Measurements from ENCODE around the gene SRL.
"Not testable (repeated sequence)": the region's sequence is repeated elsewhere in the genome, so short reads cannot be mapped to it uniquely, and the experiment has no call there.

Gene SRL

DNA sequence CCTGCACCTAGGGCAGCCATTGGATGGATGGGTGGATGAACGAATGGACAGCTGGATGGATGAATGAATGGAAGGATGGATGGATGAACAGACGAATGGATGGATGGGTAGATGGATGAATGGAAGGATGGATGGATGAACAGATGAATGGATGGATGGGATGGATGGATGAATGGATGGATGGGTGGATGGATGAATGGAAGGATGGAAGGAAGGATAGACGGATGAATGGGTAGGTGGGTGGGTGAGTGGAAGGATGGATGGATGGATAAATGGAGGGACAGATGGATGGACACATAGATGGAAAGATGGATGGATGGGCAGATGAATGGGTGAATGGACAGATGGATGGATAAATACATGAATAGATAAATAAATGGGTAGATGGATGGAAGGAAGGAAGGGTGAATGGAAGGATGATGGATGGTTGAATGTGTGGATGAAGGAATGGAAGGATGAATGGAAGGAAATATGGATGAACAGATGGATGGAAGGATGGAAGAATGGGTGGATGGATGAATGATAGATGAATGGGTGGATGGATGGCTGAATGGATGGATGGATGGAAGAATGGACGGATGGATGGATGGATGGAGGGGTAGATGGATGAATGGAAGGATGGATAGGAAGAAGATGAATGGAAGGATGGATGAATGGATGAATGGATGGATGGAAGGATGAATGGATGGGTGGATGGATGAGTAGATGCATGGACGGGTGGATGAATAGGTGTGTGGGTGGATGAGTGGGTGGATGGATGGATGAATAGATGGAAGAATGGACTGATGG lies 15.4 kb downstream of the SRL start:
- Mint-ChIP-seq H3K9me3 (no peaks in the 10 kb centered on the region), H3K27me3 (peaks cover 12% of the 10 kb centered on the region), H3K27ac (no peak overlapping the region), H3K4me1 (no peaks in the 10 kb centered on the region), H3K36me3 (no peaks in the 10 kb centered on the region), H3K4me3 (no peak overlapping the region)
- no peak for DNase-seq
- CTCF ChIA-PET, result no interaction called here

DNA sequence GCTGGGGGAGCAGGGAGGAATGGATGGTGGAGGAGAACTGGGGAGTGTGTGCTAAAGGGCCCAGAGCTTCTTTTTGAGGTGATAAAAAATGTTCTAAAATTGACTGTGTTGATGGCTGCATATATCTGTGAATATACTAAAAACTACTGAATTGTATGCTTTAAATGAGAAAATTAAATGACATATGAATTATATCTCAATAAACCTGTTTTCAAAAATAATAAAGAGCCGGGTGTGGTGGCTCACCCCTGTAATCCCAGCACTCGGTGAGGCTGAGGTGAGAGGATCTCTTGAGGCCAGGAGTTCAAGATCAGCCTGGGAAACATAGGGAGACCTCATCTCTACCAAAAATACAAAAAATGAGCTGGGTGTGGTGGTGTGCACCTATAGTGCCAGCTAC lies 16.8 kb downstream of the SRL start:
- CTCF ChIA-PET, result no interaction called here
- H3K27ac Mint-ChIP-seq, result no peak overlapping the region
- peaks cover 18% of the 10 kb centered on the region for H3K27me3 Mint-ChIP-seq
- H3K4me1 Mint-ChIP-seq, result no peaks in the 10 kb centered on the region
- H3K9me3 Mint-ChIP-seq, result no peaks in the 10 kb centered on the region
- no peaks in the 10 kb centered on the region for H3K36me3 Mint-ChIP-seq
- DNase-seq, result no peak
- H3K4me3 Mint-ChIP-seq, result no peak overlapping the region

DNA sequence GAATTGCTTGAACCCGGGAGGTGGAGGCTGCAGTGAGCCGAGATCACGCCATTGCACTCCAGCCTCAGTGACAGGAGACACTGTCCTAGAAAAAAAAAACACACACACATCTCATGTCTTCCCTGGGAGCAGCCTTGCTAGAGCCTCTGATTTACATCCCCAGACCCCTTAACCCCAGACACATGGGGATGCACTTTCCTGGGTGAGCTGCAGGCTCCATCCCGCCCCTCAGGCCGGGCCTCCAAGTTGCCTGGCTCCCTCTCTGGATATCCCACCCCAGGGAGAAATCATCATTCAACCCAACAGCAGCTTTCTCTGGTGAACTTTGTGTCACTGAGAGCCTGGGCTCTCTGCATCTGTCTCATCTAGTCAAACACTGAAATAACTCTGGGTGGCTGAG lies 21.5 kb downstream of the SRL start:
- no peaks in the 10 kb centered on the region for H3K9me3 Mint-ChIP-seq
- no peak overlapping the region for H3K4me3 Mint-ChIP-seq
- H3K27me3 Mint-ChIP-seq, result peaks cover 24% of the 10 kb centered on the region
- DNase-seq, result no peak
- no peak overlapping the region for H3K27ac Mint-ChIP-seq
- H3K36me3 Mint-ChIP-seq, result no peaks in the 10 kb centered on the region
- no peaks in the 10 kb centered on the region for H3K4me1 Mint-ChIP-seq
- CTCF ChIA-PET, result no interaction called here

DNA sequence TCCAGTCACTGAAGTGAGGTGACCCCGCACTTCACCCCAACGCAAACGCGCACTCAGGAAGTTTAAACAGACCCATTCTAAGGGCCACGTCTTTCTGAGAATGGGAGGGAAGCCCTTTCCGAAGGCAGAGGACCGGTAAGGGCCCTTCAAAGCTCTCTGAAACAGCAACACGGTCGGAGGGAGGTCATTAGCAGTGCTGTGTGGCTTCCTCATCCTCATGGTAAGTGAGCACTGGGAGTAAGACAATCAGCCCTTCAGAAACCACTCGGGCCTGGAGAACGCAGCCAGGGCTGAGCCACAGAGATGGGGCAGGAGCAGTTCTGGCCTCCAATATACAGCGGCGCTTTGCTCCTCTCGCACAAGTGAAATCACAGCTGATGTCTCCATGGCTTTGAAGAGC lies 23.7 kb downstream of the SRL start:
- Mint-ChIP-seq H3K4me1 (no peaks in the 10 kb centered on the region), H3K27me3 (peaks cover 30% of the 10 kb centered on the region)
- CTCF ChIA-PET, result no interaction called here

DNA sequence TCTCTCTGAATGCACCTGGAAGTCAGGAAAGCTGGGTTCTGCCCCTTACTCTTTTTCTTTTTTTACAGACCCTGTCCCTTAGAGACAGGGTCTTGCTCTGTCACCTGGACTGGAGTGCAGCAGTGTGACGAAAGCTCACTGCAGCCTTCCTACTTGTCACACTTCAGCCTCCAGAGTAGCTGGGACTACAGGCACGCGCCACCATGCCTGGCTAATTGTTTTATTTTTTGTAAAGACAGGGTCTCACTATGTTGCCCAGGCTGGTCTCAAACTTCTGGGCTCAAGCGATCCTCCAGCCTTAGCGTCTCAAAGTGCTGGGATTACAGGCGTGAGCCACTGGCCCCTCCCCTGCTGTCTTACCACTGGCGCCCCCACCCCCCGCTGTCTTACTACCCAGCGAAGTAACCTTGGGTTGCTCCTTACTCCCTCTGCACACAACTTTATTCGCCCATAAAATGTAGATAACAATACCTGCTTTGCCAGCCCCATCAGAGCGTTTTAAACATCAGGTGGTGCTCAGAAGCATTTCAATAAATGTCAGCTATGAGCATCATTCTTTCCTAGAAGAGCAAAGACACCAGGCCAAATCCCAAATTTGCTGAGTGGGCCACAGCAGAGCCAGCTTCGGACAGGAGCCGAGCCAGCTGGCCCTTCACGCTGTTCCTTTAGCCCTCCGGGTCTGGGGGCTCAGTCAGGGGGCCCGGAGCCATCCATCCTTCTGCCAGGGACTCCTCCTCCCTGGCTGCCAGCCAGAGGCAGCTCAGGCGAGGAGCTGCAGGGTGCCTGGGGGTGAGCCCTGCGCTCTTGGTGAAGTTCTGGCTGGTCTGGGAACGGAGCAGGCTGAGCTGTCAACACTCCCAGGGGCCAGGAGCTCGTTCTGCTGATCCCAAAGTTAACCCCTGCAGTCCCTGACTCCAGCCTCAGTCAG lies 24.4 kb downstream of the SRL start:
- H3K4me1 Mint-ChIP-seq, result no peaks in the 10 kb centered on the region
- peaks cover 34% of the 10 kb centered on the region for H3K27me3 Mint-ChIP-seq
- H3K27ac Mint-ChIP-seq, result no peak overlapping the region
- no peaks in the 10 kb centered on the region for H3K36me3 Mint-ChIP-seq
- DNase-seq, result no peak
- CTCF ChIA-PET, result no interaction called here
- no peak overlapping the region for H3K4me3 Mint-ChIP-seq
- no peaks in the 10 kb centered on the region for H3K9me3 Mint-ChIP-seq

More for the DNA sequence above, 23.7 kb downstream of the SRL start:
- no peaks in the 10 kb centered on the region for H3K9me3 Mint-ChIP-seq
- no peak overlapping the region for H3K27ac Mint-ChIP-seq
- H3K4me3 Mint-ChIP-seq, result no peak overlapping the region
- DNase-seq, result no peak
- H3K36me3 Mint-ChIP-seq, result no peaks in the 10 kb centered on the region

DNA sequence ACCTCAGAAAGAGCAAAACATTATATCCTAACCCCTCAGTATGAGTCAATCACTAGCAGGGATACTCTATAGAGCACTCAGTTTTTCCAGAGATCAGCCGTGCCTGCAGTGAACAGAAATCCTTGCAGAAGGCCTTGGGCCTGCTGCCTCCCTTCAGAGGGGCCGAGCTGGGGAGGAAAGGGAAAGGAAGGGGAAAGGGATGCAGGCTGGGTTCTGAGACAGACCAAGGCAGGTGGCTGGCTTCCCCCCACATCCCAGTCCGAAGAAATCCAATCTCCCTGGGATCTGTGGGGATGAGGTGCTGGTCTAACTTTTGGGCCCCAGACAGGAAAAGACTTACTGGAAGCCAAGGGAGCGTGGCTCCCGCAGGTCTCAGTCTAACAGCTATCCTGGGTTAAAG lies 25.3 kb downstream of the SRL start:
- H3K27me3 Mint-ChIP-seq, result peaks cover 34% of the 10 kb centered on the region
- H3K4me3 Mint-ChIP-seq, result no peak overlapping the region
- H3K36me3 Mint-ChIP-seq, result no peaks in the 10 kb centered on the region
- no peak overlapping the region for H3K27ac Mint-ChIP-seq
- CTCF ChIA-PET, result no interaction called here
- H3K9me3 Mint-ChIP-seq, result no peaks in the 10 kb centered on the region
- DNase-seq, result no peak
- H3K4me1 Mint-ChIP-seq, result no peaks in the 10 kb centered on the region

DNA sequence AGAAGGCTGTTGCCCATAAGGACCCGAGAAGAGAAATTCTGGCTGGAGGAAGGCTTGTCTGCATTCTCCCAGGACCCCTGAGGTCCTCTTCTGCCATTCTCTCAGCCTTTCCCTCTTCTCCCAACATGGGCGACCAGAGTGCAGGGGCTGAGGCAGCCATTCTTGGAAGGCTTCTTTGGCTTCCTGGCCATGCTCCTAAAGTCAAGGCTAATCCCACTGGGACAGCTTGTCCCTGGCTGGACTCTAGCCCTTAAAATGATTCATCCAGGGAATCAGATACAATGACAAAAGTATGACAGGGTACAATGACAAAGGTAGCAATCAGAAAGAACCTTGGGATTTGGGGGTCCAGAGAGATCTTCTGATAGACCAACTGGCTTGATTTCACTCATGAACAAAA lies 26.8 kb downstream of the SRL start:
- no peak overlapping the region for H3K27ac Mint-ChIP-seq
- DNase-seq, result no peak
- CTCF ChIA-PET, result no interaction called here
- no peaks in the 10 kb centered on the region for H3K4me1 Mint-ChIP-seq
- H3K9me3 Mint-ChIP-seq, result no peaks in the 10 kb centered on the region
- peaks cover 28% of the 10 kb centered on the region for H3K27me3 Mint-ChIP-seq
- no peaks in the 10 kb centered on the region for H3K36me3 Mint-ChIP-seq
- no peak overlapping the region for H3K4me3 Mint-ChIP-seq

DNA sequence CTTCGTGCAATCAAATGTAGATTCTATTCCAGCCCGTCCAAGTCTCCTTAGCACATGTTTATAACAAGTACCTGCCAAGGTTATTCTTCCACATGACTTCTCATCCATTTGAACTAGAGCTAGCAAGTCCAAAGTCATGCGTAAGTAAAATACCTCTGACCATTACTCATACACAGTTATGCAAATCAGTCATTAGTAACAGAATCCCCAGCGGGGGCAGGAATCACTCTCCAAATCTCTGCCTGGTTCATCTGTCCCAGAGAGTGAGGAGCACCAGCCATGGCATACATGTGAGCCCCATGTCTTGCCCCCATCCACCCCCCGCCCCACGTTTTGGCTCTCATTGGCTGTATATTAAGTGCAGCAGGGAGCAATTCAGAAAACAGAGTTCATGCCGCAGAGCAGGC lies 27.7 kb downstream of the SRL start:
- Mint-ChIP-seq H3K36me3 (no peaks in the 10 kb centered on the region), H3K27ac (no peak overlapping the region), H3K27me3 (peaks cover 37% of the 10 kb centered on the region), H3K9me3 (no peaks in the 10 kb centered on the region), H3K4me3 (no peak overlapping the region), H3K4me1 (no peaks in the 10 kb centered on the region)
- DNase-seq, result no peak
- CTCF ChIA-PET, result no interaction called here

DNA sequence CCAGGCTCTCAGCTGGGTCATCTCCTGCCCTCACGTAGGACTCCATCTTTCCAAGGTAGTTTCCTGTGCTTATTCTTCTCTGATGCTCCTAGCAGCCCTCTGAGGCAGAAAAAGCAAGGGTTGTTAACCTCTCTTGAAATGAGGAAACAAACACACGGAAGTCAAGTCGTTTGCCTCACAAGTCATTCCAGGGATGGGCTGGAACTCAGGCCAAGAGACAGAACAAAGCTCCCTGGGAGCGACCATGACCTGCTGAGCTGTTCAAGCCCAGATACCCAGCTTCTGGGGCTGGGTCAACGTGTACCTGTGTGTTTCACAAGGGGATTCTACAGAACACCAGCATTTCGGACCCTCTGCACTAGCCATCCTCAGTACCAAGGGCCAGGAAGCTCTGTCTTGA lies 28.1 kb downstream of the SRL start:
- peaks cover 41% of the 10 kb centered on the region for H3K27me3 Mint-ChIP-seq
- H3K4me3 Mint-ChIP-seq, result no peak overlapping the region
- H3K4me1 Mint-ChIP-seq, result no peaks in the 10 kb centered on the region
- CTCF ChIA-PET, result no interaction called here
- H3K36me3 Mint-ChIP-seq, result no peaks in the 10 kb centered on the region
- no peak for DNase-seq
- H3K27ac Mint-ChIP-seq, result no peak overlapping the region
- H3K9me3 Mint-ChIP-seq, result no peaks in the 10 kb centered on the region

DNA sequence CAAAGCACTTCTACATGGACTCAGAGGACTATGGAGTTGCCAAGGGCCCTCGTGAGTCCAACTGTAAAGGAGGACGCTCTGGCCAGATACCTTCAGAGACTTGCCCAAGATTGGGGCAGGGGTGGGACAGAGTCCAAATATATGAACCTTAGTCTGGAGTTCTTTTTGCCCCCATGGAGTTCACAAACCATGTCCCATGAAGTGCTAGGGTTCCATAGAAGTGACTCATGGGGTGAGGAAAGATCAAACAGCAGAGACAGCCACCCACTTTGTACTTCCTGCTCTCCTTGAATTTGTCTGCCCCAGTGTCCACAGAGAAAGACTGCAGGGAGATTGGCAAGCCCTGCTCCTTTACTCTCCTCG lies 29.0 kb downstream of the SRL start:
- DNase-seq, result no peak
- CTCF ChIA-PET, result no interaction called here
- Mint-ChIP-seq H3K27ac (no peak overlapping the region), H3K36me3 (no peaks in the 10 kb centered on the region), H3K4me1 (peaks cover 3% of the 10 kb centered on the region), H3K9me3 (no peaks in the 10 kb centered on the region), H3K4me3 (no peak overlapping the region), H3K27me3 (peaks cover 50% of the 10 kb centered on the region)

DNA sequence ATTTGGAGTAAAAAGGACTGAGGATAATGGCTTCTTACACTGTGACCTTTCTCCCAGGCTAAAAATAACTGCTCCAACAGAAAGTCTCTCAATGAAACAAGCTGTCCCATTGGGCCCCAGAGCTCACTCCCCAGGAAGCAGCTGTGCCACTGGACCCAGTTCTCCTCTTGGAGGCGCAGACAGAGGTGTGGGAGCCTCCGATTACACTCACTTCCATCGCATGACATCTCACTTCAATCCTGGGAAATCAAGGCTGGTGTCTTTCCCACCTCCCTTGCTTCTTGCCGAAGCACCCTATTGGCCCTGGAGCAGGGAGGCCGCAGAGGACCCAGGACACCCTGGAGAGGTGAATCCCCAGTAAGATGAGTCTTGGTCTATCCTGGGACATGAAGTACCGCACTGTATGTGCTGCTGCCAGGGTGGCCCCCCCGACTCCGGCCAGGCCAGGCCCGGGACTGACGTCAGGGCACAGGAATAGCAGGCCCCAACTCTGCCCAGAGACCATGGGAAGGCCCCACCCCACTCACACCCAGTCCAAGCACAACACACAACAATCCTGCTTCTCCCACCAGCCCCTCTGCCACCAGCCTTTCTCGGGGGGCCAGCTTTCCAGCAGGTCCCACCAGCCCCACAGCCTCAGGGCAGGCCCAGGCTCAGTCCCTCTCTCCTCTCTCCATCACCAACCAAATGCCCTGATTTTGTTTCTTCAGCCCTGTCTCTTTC lies 29.5 kb downstream of the SRL start:
- no peak overlapping the region for H3K4me3 Mint-ChIP-seq
- CTCF ChIA-PET, result no interaction called here
- peaks cover 54% of the 10 kb centered on the region for H3K27me3 Mint-ChIP-seq
- no peaks in the 10 kb centered on the region for H3K9me3 Mint-ChIP-seq
- no peaks in the 10 kb centered on the region for H3K36me3 Mint-ChIP-seq
- no peak for DNase-seq
- H3K4me1 Mint-ChIP-seq, result peaks cover 9% of the 10 kb centered on the region
- no peak overlapping the region for H3K27ac Mint-ChIP-seq

DNA sequence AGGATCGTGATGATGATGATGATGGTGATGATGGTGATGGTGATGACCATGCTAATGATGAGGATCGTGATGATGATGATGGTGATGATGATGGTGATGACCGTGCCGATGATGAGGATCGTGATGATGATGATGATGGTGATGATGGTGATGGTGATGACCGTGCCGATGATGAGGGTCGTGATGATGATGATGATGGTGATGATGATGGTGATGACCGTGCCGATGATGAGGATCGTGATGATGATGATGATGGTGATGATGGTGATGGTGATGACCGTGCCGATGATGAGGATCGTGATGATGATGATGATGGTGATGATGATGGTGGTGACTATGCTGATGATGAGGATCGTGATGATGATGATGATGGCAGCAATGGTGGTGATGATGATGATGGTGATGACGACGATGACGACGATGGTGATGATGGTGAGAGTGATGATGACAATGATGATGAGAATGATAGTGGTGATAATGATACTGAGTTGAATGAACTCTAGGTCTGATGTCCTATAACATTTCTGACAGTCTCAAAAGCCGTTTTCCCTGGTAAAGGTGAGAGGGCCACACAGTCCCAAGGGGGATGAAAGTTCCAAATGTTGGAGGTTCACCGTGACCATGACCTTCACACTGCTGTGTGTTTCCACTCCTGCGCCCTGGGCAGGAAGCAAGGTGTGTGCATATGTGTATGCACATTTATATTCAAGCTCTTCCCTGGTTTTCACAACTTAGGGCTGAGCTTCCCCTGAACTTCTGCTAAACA lies 30.3 kb downstream of the SRL start:
- H3K27ac Mint-ChIP-seq, H3K4me3 Mint-ChIP-seq, DNase-seq, H3K9me3 Mint-ChIP-seq, CTCF ChIA-PET, H3K36me3 Mint-ChIP-seq: not testable (repeated sequence)
- Mint-ChIP-seq H3K4me1 (peaks cover 15% of the 10 kb centered on the region), H3K27me3 (peaks cover 61% of the 10 kb centered on the region)

DNA sequence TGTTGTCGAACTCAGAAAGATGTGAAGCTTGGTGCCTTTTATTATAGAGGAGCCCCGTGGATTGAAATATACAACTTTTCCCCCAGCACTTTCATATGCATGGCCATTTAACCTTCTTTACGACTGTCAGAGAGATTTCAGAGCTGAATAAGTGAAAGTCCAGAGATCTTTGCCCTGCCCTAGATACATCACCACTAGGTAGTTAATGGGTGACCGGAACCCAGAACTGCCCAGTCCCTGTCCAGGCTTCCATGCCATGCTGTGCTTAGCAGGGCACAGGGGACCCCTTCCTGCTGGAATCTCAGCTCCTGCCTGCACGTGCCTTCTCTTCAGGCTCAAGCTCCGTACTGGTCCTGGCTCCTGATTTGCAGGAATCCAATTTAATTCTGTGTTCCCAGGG lies 32.2 kb downstream of the SRL start:
- Mint-ChIP-seq H3K36me3 (no peaks in the 10 kb centered on the region), H3K27me3 (peaks cover 72% of the 10 kb centered on the region), H3K9me3 (no peaks in the 10 kb centered on the region), H3K4me3 (no peak overlapping the region), H3K4me1 (peaks cover 16% of the 10 kb centered on the region), H3K27ac (no peak overlapping the region)
- no peak for DNase-seq
- CTCF ChIA-PET, result interaction anchor here (1.0 kb wide), 1 partner anchor 44 kb away, joined by 3 read pairs; no protein-coding TSS in a partner anchor

DNA sequence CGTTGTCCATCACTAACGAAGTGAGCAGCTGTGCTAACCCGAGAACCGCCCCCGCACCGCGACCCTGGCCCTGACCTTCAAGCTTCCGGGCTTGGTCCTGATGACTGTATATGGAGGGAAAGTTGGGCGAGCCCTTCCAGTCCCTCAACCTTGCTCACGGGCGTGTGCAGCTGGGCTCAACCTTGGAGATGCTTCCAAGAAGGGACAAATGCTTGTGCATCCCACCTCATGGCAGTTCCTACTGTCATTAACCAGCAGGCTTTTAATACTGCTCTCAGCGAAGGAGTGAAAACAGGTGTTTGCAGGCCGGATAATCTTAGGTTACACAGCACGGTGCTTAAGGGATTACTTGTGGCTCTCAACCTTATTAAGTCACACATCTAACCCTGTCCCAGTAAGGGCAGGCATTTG lies 33.5 kb downstream of the SRL start:
- Mint-ChIP-seq H3K4me3 (no peak overlapping the region), H3K27ac (no peak overlapping the region), H3K9me3 (no peaks in the 10 kb centered on the region), H3K36me3 (no peaks in the 10 kb centered on the region), H3K27me3 (peaks cover 69% of the 10 kb centered on the region), H3K4me1 (peaks cover 16% of the 10 kb centered on the region)
- CTCF ChIA-PET, result no interaction called here
- DNase-seq, result no peak

All from activated naive CD4-positive, alpha-beta T cell treated with anti-CD3 and anti-CD28 coated beads, Interleukin-2, amount 10 ng/mL, durations not matched to agents 7 days and 5 days (primary cell).